ENCODE measurements around the gene INSRR.

Gene INSRR

GRCh38 chr1:156847591-156848460 is 11.1 kb downstream of the INSRR start:
- ATAC-seq = no peak

- no peak for ATAC-seq
Measured at GRCh38 chr1:156846643-156847042, 12.3 kb downstream of the INSRR start.

- ATAC-seq = no peak
Measured at GRCh38 chr1:156845953-156846545, 12.9 kb downstream of the INSRR start.

- peak; percentile 24 to 29 for ATAC-seq
Measured at GRCh38 chr1:156845055-156845952, 13.6 kb downstream of the INSRR start.

- no peak for ATAC-seq
Measured at GRCh38 chr1:156844638-156845037, 14.3 kb downstream of the INSRR start.

- no peak for ATAC-seq
Measured at GRCh38 chr1:156844102-156844501, 14.8 kb downstream of the INSRR start.

- no peak for ATAC-seq
Measured at GRCh38 chr1:156842618-156843300, 16.2 kb downstream of the INSRR start.

GRCh38 chr1:156841295-156841855 is 17.5 kb downstream of the INSRR start:
- no peak for ATAC-seq

- ATAC-seq = no peak
Measured at GRCh38 chr1:156840898-156841279, 18.0 kb downstream of the INSRR start.

GRCh38 chr1:156840186-156840897 is 18.6 kb downstream of the INSRR start:
- ATAC-seq = no peak

GRCh38 chr1:156839426-156840109 is 19.3 kb downstream of the INSRR start:
- ATAC-seq = no peak

GRCh38 chr1:156838972-156839371 is 19.9 kb downstream of the INSRR start:
- ATAC-seq = no peak

GRCh38 chr1:156836892-156837291 is 22.0 kb downstream of the INSRR start:
- no peak for ATAC-seq

- peak; percentile 88 for ATAC-seq
Measured at GRCh38 chr1:156836041-156836654, 22.8 kb downstream of the INSRR start.

GRCh38 chr1:156834322-156834721 is 24.6 kb downstream of the INSRR start:
- no peak for ATAC-seq

GRCh38 chr1:156833603-156834002 is 25.3 kb downstream of the INSRR start:
- ATAC-seq = peak; percentile 12 to 24

- ATAC-seq = no peak
Measured at GRCh38 chr1:156832434-156832833, 26.5 kb downstream of the INSRR start.

GRCh38 chr1:156828400-156829124 is 30.4 kb downstream of the INSRR start:
- no peak for ATAC-seq

- ATAC-seq = no peak
Measured at GRCh38 chr1:156826630-156827029, 32.3 kb downstream of the INSRR start.
